Endothelial cell of umbilical vein (primary cell): ENCODE measurements around the gene NR6A1. TPM values are rescaled to one million over a fixed set of nuclear protein-coding genes. Genes with fewer than 3 reads are reported as not detected.

ENCODE experiments used
- BruUV-seq: library from RNA; stranded (reverse); fragments of 400-500 nt; replicated peaks from 2 replicates; lab custom pipeline; 2021; lab: Mats Ljungman, UMichigan
- CTCF ChIA-PET: fragments of 300-600, 350-600 bp; sonication (Branson Sonifier 250); formaldehyde crosslinking; loops from one replicate; lab custom pipeline; 2021; ENCODE audit warnings: antibody characterized with exemption, inconsistent platforms; lab: Charles Lee
- POLR2A ChIA-PET: fragments of 300-600, 350-600 bp; sonication (Branson Sonifier 250); formaldehyde crosslinking; loops from one replicate; lab custom pipeline; 2021; ENCODE audit warnings: antibody characterized with exemption, inconsistent platforms; lab: Charles Lee
- DNase-seq: peaks from one replicate; pipeline ENCODE4 v3.0.0-alpha.2; 2011; ENCODE audit warnings: low read depth, low spot score
- FAIRE-seq: peaks from 2 replicates; lab custom pipeline; 2011; peaks lifted over from hg19 to GRCh38; lab: Jason Lieb, UNC
- H2AFZ ChIP-seq: 2 replicates; pipeline ENCODE4 v1.6.0; 2012; ENCODE audit warnings: low read depth, low read length, control low read depth, inconsistent platforms
- H3K27ac ChIP-seq: 2 replicates; pipeline ENCODE4 v1.5.1; 2011; ENCODE audit warnings: low read depth, mild to moderate bottlenecking, control low read depth, low read length, moderate library complexity; ENCODE audit not compliant: insufficient read depth
- H3K27me3 ChIP-seq, 2 experiments: 2 replicates each; pipeline versions ENCODE4 v1.6.0 to v1.6.1; 2011; ENCODE audit warnings: low read length in 2 of 2, mixed read lengths in 1 of 2; ENCODE audit not compliant: control insufficient read depth in 2 of 2, insufficient read depth in 2 of 2
- H3K36me3 ChIP-seq, 2 experiments: 2 replicates in 1 of 2; 3 replicates in 1 of 2; pipeline ENCODE4 v1.5.1; 2011; ENCODE audit warnings: low read length in 2 of 2, mild to moderate bottlenecking in 1 of 2, moderate library complexity in 1 of 2; ENCODE audit not compliant: control insufficient read depth in 2 of 2, insufficient read depth in 2 of 2; ENCODE audit errors: extremely low read depth in 1 of 2
- H3K4me1 ChIP-seq: 3 replicates; pipeline ENCODE4 v1.5.1; 2011; ENCODE audit warnings: mild to moderate bottlenecking, low read length; ENCODE audit not compliant: control insufficient read depth, insufficient read depth; ENCODE audit errors: extremely low read depth
- H3K4me2 ChIP-seq: 2 replicates; pipeline ENCODE4 v1.6.1; 2011; ENCODE audit warnings: low read length, control low read depth, mixed read lengths; ENCODE audit not compliant: insufficient read depth
- H3K4me3 ChIP-seq, 3 experiments: fragments of 200-600 bp in 1 of 3; sonication (generic), shearing (Covaris generic) in 1 of 3; replicated peaks in 1 of 3; 2 replicates each; pipeline ENCODE4 v1.5.1; 2011 to 2016; ENCODE audit warnings: control low read depth in 3 of 3, low read length in 3 of 3, mild to moderate bottlenecking in 2 of 3, inconsistent platforms in 1 of 3, low read depth in 1 of 3, moderate library complexity in 1 of 3; ENCODE audit not compliant: insufficient read depth in 1 of 3
- H3K79me2 ChIP-seq: 2 replicates; pipeline ENCODE4 v1.6.0; 2012; ENCODE audit warnings: low read length, inconsistent platforms; ENCODE audit not compliant: control insufficient read depth, insufficient read depth
- H3K9ac ChIP-seq: replicated peaks from 2 replicates; pipeline ENCODE3; 2011; ENCODE audit warnings: low read length, control low read depth; ENCODE audit not compliant: insufficient read depth; ENCODE audit errors: extremely low read depth
- H3K9me1 ChIP-seq: replicated peaks from 3 replicates; pipeline ENCODE4 v1.6.0; 2011; ENCODE audit warnings: mild to moderate bottlenecking, low read length; ENCODE audit not compliant: control insufficient read depth, insufficient read depth; ENCODE audit errors: extremely low read depth
- H3K9me3 ChIP-seq: replicated peaks from 2 replicates; pipeline ENCODE4 v1.5.1; 2012; ENCODE audit warnings: low read length, inconsistent platforms; ENCODE audit not compliant: control insufficient read depth, insufficient read depth
- H4K20me1 ChIP-seq: replicated peaks from 2 replicates; pipeline ENCODE3; 2011; ENCODE audit warnings: mild to moderate bottlenecking, low read length; ENCODE audit not compliant: control insufficient read depth, insufficient read depth; ENCODE audit errors: extremely low read depth
- CTCF ChIP-seq, 2 donors: IDR thresholded peaks; 1 replicate in 1 of 2; 2 replicates in 1 of 2; pipeline ENCODE4 v1.5.1; 2011; ENCODE audit warnings: low read length in 2 of 2, mild to moderate bottlenecking in 2 of 2, moderate library complexity in 2 of 2, control low read depth in 1 of 2, inconsistent platforms in 1 of 2, low read depth in 1 of 2; ENCODE audit not compliant: insufficient read depth in 1 of 2; ENCODE audit errors: extremely low read depth in 1 of 2
- EZH2 ChIP-seq: IDR thresholded peaks from 2 replicates; pipeline ENCODE4 v1.6.1; 2012; ENCODE audit warnings: borderline replicate concordance, low read depth, mild to moderate bottlenecking, moderate library complexity, low read length, inconsistent platforms; ENCODE audit not compliant: severe bottlenecking
- FOS ChIP-seq: IDR thresholded peaks from 2 replicates; pipeline ENCODE4 v1.6.1; 2011; ENCODE audit warnings: mild to moderate bottlenecking, low read length, moderate library complexity, borderline replicate concordance; ENCODE audit not compliant: insufficient read depth
- GATA2 ChIP-seq: IDR thresholded peaks from 2 replicates; pipeline ENCODE4 v1.7.0; 2011; ENCODE audit warnings: low read depth, mild to moderate bottlenecking, moderate library complexity, mixed read lengths, low read length; ENCODE audit not compliant: insufficient read length, insufficient read depth
- JUN ChIP-seq: IDR thresholded peaks from 2 replicates; pipeline ENCODE4 v1.6.1; 2011; ENCODE audit warnings: borderline replicate concordance, low read depth; ENCODE audit not compliant: insufficient read length, insufficient read depth
- MAX ChIP-seq: IDR thresholded peaks from 2 replicates; pipeline ENCODE4 v1.6.1; 2011; ENCODE audit not compliant: insufficient read depth, insufficient read length
- MYC ChIP-seq: IDR thresholded peaks from one replicate; pipeline ENCODE4 v1.6.1; 2011; ENCODE audit warnings: mild to moderate bottlenecking, low read depth, low read length
- POLR2A ChIP-seq: IDR thresholded peaks from 2 replicates; pipeline ENCODE4 v1.6.1; 2012; ENCODE audit warnings: low read depth, mild to moderate bottlenecking, control low read depth, low read length
- POLR2AphosphoS5 ChIP-seq: IDR thresholded peaks from 2 replicates; pipeline ENCODE4 v1.6.1; 2012; ENCODE audit warnings: low read depth, mild to moderate bottlenecking, control low read depth, low read length, moderate library complexity; ENCODE audit not compliant: insufficient read depth
- dilution Hi-C: fragments of 300-500 bp; cut with MboI; formaldehyde crosslinking; loops from one replicate; pipeline ENCODE4 v1.15.0; 2019; ENCODE audit warnings: low sequenced_read_pairs; ENCODE audit not compliant: extremely low pct_ligation_motif_present
- intact Hi-C: fragments of 100-400 bp; cut with micrococcal nuclease; formaldehyde crosslinking; loops from one replicate; pipeline ENCODE4 v1.10.0; 2022
- polyA plus RNA-seq, 4 experiments: library from polyadenylated mRNA; depleted of rRNA in 3 of 4; stranded (reverse) in 3 of 4; unstranded in 1 of 4; fragments of >200 nt; gene quantifications; 2 replicates each; pipeline versions ENCODE4 v1.2.1 to v1.2.3, GENCODE V29; 2011 to 2012; ENCODE audit warnings: missing spikeins in 1 of 4
- total RNA-seq: library from RNA; stranded (reverse); gene quantifications from 2 replicates; pipeline ENCODE4 v1.2.3, GENCODE V29; 2021

NR6A1 gene
- total and polyA plus RNA-seq, 2 donors (not counting 3 experiments of a cell fraction or from before 2014, with no cell fraction given), result 0.17 to 1.2 TPM

- dilution Hi-C loops (no loop called here), intact Hi-C loops (no loop called here)
- no peak overlapping the region for H2AFZ ChIP-seq
- no peaks in the 10 kb centered on the region for H3K79me2 ChIP-seq
- DNase-seq (no peak), FAIRE-seq (no peak)
- no peaks in the 10 kb centered on the region for H3K9me1 ChIP-seq
- BruUV-seq, result no TSS peak
- ChIA-PET POLR2A (no interaction called here), CTCF (interaction anchor here (0.6 to 1.1 kb wide), 2 partner anchors 103 to 133 kb away, joined by 3 read pairs; partner anchors contain the start of gene WDR38)
- no peak overlapping the region for H3K9ac ChIP-seq
- no peaks in the 10 kb centered on the region for H3K9me3 ChIP-seq
- H4K20me1 ChIP-seq, result no peaks in the 10 kb centered on the region
- TF ChIP-seq EZH2 (no peak), POLR2AphosphoS5 (no peak), POLR2A (no peak), MYC (no peak), FOS (no peak), MAX (no peak), JUN (no peak), CTCF (IDR thresholded peaks at IDR 0.05; ENCODE audit: extremely low read depth in 1 of 2, insufficient read depth in 1 of 2, low read depth in 1 of 2, low read length in 2 of 2) (no peak), GATA2 (no peak)
- no peaks in the 10 kb centered on the region for H3K4me1 ChIP-seq
- no peaks in the 10 kb centered on the region for H3K36me3 ChIP-seq
- peaks cover 7 to 11% of the 10 kb centered on the region in 2 experiments for H3K27me3 ChIP-seq
- H3K27ac ChIP-seq, result no peak overlapping the region
- H3K4me2 ChIP-seq, result no peak overlapping the region
- H3K4me3 ChIP-seq, result no peak overlapping the region
Measured at GRCh38 chr9:124749781-124750180, 21.3 kb downstream of the NR6A1 start.
